PC-9 (cell line): ENCODE results near the gene NAT14. TPM values are rescaled to one million over a fixed set of nuclear protein-coding genes. Genes with fewer than 3 reads are reported as not detected.

Experiments used
- BruUV-seq: library from RNA; stranded (reverse); fragments of 400-500 nt; replicated peaks from 2 replicates; lab custom pipeline; 2021; lab: Mats Ljungman, UMichigan
- CTCF ChIA-PET: fragments of 300-600 bp; sonication (Branson Sonifier 250); formaldehyde crosslinking; loops from one replicate; lab custom pipeline; 2022; ENCODE audit warnings: antibody characterized with exemption; lab: Charles Lee
- POLR2A ChIA-PET: fragments of 300-600 bp; sonication (Branson Sonifier 250); formaldehyde crosslinking; loops from one replicate; lab custom pipeline; 2022; ENCODE audit warnings: antibody characterized with exemption; ENCODE audit not compliant: unreplicated experiment; lab: Charles Lee
- DNase-seq, 2 experiments: peaks; one replicate each; pipeline versions ENCODE4 v3.0.0 to v3.0.0-alpha.2; 2015 to 2022; ENCODE audit warnings: mixed read lengths in 1 of 2
- H2AFZ ChIP-seq: fragments of 200-600 bp; sonication (generic); 2 replicates; pipeline ENCODE4 v1.8.1; 2017; ENCODE audit warnings: antibody characterized with exemption
- H3F3A ChIP-seq: fragments of 200-600 bp; sonication (generic); 2 replicates; pipeline ENCODE4 v1.8.1; 2017; ENCODE audit warnings: antibody characterized with exemption, mild to moderate bottlenecking, low read depth; ENCODE audit not compliant: insufficient read depth
- H3K27ac ChIP-seq: fragments of 200-600 bp; sonication (generic); 2 replicates; pipeline ENCODE4 v1.6.1; 2016; ENCODE audit warnings: mixed run types
- H3K27me3 ChIP-seq: fragments of 200-600 bp; sonication (generic); 2 replicates; pipeline ENCODE4 v1.6.1; 2016; ENCODE audit warnings: low read depth, mixed run types; ENCODE audit not compliant: insufficient read depth
- H3K36me3 ChIP-seq: fragments of 200-600 bp; sonication (generic); 2 replicates; pipeline ENCODE4 v1.6.1; 2016; ENCODE audit warnings: low read depth, mixed run types
- H3K4me1 ChIP-seq: fragments of 200-600 bp; sonication (generic); replicated peaks from 2 replicates; pipeline ENCODE4 v1.6.1; 2016; ENCODE audit warnings: mixed run types; ENCODE audit not compliant: insufficient read depth
- H3K4me2 ChIP-seq: fragments of 200-600 bp; sonication (generic); 2 replicates; pipeline ENCODE4 v1.6.1; 2017; ENCODE audit warnings: mixed run types
- H3K4me3 ChIP-seq: fragments of 200-600 bp; sonication (generic); 2 replicates; pipeline ENCODE4 v1.6.1; 2016; ENCODE audit warnings: mixed run types
- H3K79me2 ChIP-seq: fragments of 200-600 bp; sonication (generic); 2 replicates; pipeline ENCODE4 v1.6.1; 2017; ENCODE audit warnings: low read depth, mixed run types
- H3K9me2 ChIP-seq: fragments of 200-600 bp; sonication (generic); 2 replicates; pipeline ENCODE4 v1.8.1; 2017; ENCODE audit warnings: mild to moderate bottlenecking; ENCODE audit not compliant: insufficient read depth
- H3K9me3 ChIP-seq: fragments of 200-600 bp; sonication (generic); 2 replicates; pipeline ENCODE4 v1.8.1; 2016; ENCODE audit warnings: low read depth; ENCODE audit not compliant: insufficient read depth
- H4K20me1 ChIP-seq: fragments of 200-600 bp; sonication (generic); 2 replicates; pipeline ENCODE4 v1.8.1; 2017; ENCODE audit not compliant: insufficient read depth
- EZH2 ChIP-seq: fragments of 200-600 bp; sonication (generic); IDR thresholded peaks from 2 replicates; pipeline ENCODE4 v1.8.0; 2017; ENCODE audit warnings: antibody characterized with exemption, low read depth
- intact Hi-C: fragments of 100-400 bp; cut with micrococcal nuclease; formaldehyde crosslinking; loops from one replicate; pipeline ENCODE4 v1.10.0; 2022; ENCODE audit not compliant: unreplicated experiment
- total RNA-seq: library from RNA; stranded (reverse); gene quantifications from 2 replicates; pipeline ENCODE4 v1.2.3, GENCODE V29; 2021
- TF ChIP-seq, protein P1 (sequence below): fragments of 200-600 bp; sonication (generic); conservative IDR thresholded peaks from 2 replicates; pipeline ENCODE4 v1.6.1; 2017; ENCODE audit warnings: mixed run types, antibody characterized with exemption, mild to moderate bottlenecking, moderate library complexity

Gene NAT14
- total RNA-seq, 1 experiment from 2014 or later, result 61.6 TPM

GRCh38 chr19:55502197-55502952, 17.4 kb downstream of the NAT14 start:
- ChIA-PET CTCF (interaction anchor here (0.6 kb wide), 1 partner anchor 34 kb away, joined by 6 read pairs; no protein-coding TSS in a partner anchor), POLR2A (interaction anchor here (0.6 kb wide), 1 partner anchor 45 kb away, joined by 22 read pairs; no protein-coding TSS in a partner anchor)
- no peaks in the 10 kb centered on the region for H4K20me1 ChIP-seq
- H3K4me2 ChIP-seq, result no peak overlapping the region
- intact Hi-C loops, result loop anchor here (5.0 to 10.0 kb wide), 2 partner anchors 85 to 618 kb away; no protein-coding TSS in a partner anchor
- H3K36me3 ChIP-seq, result no peaks in the 10 kb centered on the region
- BruUV-seq, result no TSS peak
- H3K79me2 ChIP-seq, result no peaks in the 10 kb centered on the region
- no peak overlapping the region for H2AFZ ChIP-seq
- DNase-seq, result no peak
- H3K4me3 ChIP-seq, result no peak overlapping the region
- no peak overlapping the region for H3K27ac ChIP-seq
- H3F3A ChIP-seq, result no peaks in the 10 kb centered on the region
- H3K9me2 ChIP-seq, result no peaks in the 10 kb centered on the region
- H3K27me3 ChIP-seq, result peaks cover 23% of the 10 kb centered on the region
- H3K4me1 ChIP-seq, result no peaks in the 10 kb centered on the region
- H3K9me3 ChIP-seq, result no peaks in the 10 kb centered on the region
- no peak for TF ChIP-seq EZH2

GRCh38 chr19:55503157-55503501, 18.1 kb downstream of the NAT14 start:
- Histone ChIP-seq H3K79me2 (no peaks in the 10 kb centered on the region), H4K20me1 (no peaks in the 10 kb centered on the region), H3K9me2 (no peaks in the 10 kb centered on the region), H3F3A (no peaks in the 10 kb centered on the region), H3K27me3 (peaks cover 28% of the 10 kb centered on the region), H3K4me2 (no peak overlapping the region), H3K4me3 (no peak overlapping the region), H3K9me3 (no peaks in the 10 kb centered on the region), H3K27ac (no peak overlapping the region), H3K4me1 (no peaks in the 10 kb centered on the region), H3K36me3 (no peaks in the 10 kb centered on the region), H2AFZ (no peak overlapping the region)
- no TSS peak for BruUV-seq
- ChIA-PET POLR2A (no interaction called here), CTCF (interaction anchor here (0.6 to 2.2 kb wide), 5 partner anchors 13 to 119 kb away, joined by 4 to 14 read pairs (median 13); partner anchors contain the start of genes ISOC2 and TMEM238)
- intact Hi-C loops, result loop anchor here (5.0 to 10.0 kb wide), 2 partner anchors 86 to 618 kb away; no protein-coding TSS in a partner anchor
- TF ChIP-seq EZH2, result no peak
- TF ChIP-seq, protein P1, sequence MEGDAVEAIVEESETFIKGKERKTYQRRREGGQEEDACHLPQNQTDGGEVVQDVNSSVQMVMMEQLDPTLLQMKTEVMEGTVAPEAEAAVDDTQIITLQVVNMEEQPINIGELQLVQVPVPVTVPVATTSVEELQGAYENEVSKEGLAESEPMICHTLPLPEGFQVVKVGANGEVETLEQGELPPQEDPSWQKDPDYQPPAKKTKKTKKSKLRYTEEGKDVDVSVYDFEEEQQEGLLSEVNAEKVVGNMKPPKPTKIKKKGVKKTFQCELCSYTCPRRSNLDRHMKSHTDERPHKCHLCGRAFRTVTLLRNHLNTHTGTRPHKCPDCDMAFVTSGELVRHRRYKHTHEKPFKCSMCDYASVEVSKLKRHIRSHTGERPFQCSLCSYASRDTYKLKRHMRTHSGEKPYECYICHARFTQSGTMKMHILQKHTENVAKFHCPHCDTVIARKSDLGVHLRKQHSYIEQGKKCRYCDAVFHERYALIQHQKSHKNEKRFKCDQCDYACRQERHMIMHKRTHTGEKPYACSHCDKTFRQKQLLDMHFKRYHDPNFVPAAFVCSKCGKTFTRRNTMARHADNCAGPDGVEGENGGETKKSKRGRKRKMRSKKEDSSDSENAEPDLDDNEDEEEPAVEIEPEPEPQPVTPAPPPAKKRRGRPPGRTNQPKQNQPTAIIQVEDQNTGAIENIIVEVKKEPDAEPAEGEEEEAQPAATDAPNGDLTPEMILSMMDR, result no peak
- no peak for DNase-seq

GRCh38 chr19:55503502-55504251, 18.7 kb downstream of the NAT14 start:
- Histone ChIP-seq H3F3A (no peaks in the 10 kb centered on the region), H3K4me2 (peak overlapping the region; percentile 63), H3K4me3 (peak overlapping the region; percentile 27; the same call in 1 of the 2 replicates), H4K20me1 (no peaks in the 10 kb centered on the region), H3K36me3 (no peaks in the 10 kb centered on the region), H3K9me3 (no peaks in the 10 kb centered on the region), H3K27me3 (peaks cover 27% of the 10 kb centered on the region), H3K4me1 (no peaks in the 10 kb centered on the region), H2AFZ (peak overlapping the region; percentile 10; the same call in 1 of the 2 replicates), H3K9me2 (no peaks in the 10 kb centered on the region), H3K79me2 (no peaks in the 10 kb centered on the region), H3K27ac (no peak overlapping the region)
- no TSS peak for BruUV-seq
- intact Hi-C loops, result loop anchor here (1.0 to 10.0 kb wide), 4 partner anchors 86 to 619 kb away; no protein-coding TSS in a partner anchor
- peak; percentile 62 to 96 for DNase-seq
- ChIA-PET CTCF (interaction anchor here (0.5 to 2.2 kb wide), 22 partner anchors 12 to 1982 kb away, joined by 3 to 14 read pairs (median 4); partner anchors contain the start of genes FIZ1, ISOC2, PPP1R12C and TMEM238), POLR2A (interaction anchor here (0.6 to 1.0 kb wide), 5 partner anchors 9 to 151 kb away, joined by 4 to 19 read pairs (median 5); partner anchors contain the start of gene ZNF784)
- TF ChIP-seq, protein P1, result peak; percentile 99
- TF ChIP-seq EZH2, result no peak
